Motor neuron (in vitro differentiated cells): ENCODE measurements around the gene SLC7A6OS. TPM values are rescaled to one million over a fixed set of nuclear protein-coding genes. Genes with fewer than 3 reads are reported as not detected.
"Not testable (repeated sequence)": the region's sequence is repeated elsewhere in the genome, so short reads cannot be mapped to it uniquely, and the experiment has no call there.

Experiments used
- ATAC-seq, 8 experiments: fragments of 200-7000 bp; cut with Tn5 transposase; replicated peaks in 6 of 8; 2 replicates each; pipeline ENCODE4 v1.8.0; 2021; ENCODE audit warnings: mild to moderate bottlenecking in 8 of 8, moderate library complexity in 8 of 8
- H3K27ac ChIP-seq, 2 donors: fragments of 250-450 bp; sonication (Bioruptor Pico); 2 replicates each; pipeline ENCODE4 v1.9.0; 2021; ENCODE audit warnings: antibody characterized with exemption in 2 of 2, mild to moderate bottlenecking in 2 of 2, moderate library complexity in 1 of 2
- H3K4me1 ChIP-seq, 2 donors: fragments of 250-450 bp; sonication (Bioruptor Pico); replicated peaks in 1 of 2; 2 replicates each; pipeline ENCODE4 v1.6.1; 2021; ENCODE audit warnings: antibody characterized with exemption in 2 of 2, mild to moderate bottlenecking in 2 of 2, moderate library complexity in 1 of 2
- H3K4me3 ChIP-seq, 5 donors: fragments of 250-450 bp; sonication (Bioruptor Pico); 2 replicates each; pipeline ENCODE4 v1.9.0; 2021; ENCODE audit warnings: antibody characterized with exemption in 5 of 5, mild to moderate bottlenecking in 5 of 5, moderate library complexity in 4 of 5
- WGBS, 10 experiments: fragments of 450-650 bp; shearing (Covaris generic); methylation state at CpG; one replicate each; pipeline ENCODE4 v1.0.0; 2022; 5-methylcytosine and 5-hydroxymethylcytosine counted together
- in situ Hi-C, 9 experiments: fragments of 400-800 bp; cut with MboI; loops; one replicate each; pipeline ENCODE4 v1.15.0; 2021; ENCODE audit warnings: low sequenced_read_pairs in 9 of 9, low pct_unique_long_range_greater_than_20kb in 2 of 9; ENCODE audit not compliant: unreplicated experiment in 9 of 9
- total RNA-seq, 8 experiments: library from RNA; unstranded; fragments of 300-600 nt; gene quantifications; 2 replicates each; pipeline versions ENCODE4 v1.2.3 to v1.2.4, GENCODE V29; 2022

The SLC7A6OS gene
- total RNA-seq, 8 experiments from 2014 or later, result 12.7 to 29.4 (median 17.9) TPM

DNA sequence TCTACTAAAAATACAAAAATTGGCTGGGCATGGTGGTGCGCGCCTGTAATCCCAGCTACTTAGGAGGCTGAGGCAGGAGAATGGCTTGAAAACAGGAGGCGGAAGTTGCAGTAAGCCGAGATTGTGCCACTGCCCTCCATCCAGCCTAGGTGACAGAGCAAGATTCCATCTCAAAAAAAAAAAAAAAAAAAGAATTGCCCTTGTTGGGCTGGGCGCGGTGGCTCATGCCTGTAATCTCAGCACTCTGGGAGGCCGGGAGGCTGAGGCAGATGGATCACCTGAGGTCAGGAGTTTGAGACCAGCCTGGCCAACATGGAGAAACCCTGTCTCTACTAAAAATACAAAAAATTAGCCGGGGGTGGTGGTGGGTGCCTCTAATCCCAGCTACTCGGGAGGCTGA, 21.9 kb downstream of the SLC7A6OS start:
- ATAC-seq, H3K4me3 ChIP-seq, H3K4me1 ChIP-seq, in situ Hi-C loops, H3K27ac ChIP-seq: not testable (repeated sequence)
- WGBS, 10 experiments, result 0 to 100% (median 85%) methylated on average over 1 to 8 of the region's 9 CpGs; no CpG with 5 or more reads in 4 of the 10 experiments

GRCh38 chr16:68288252-68288650, 22.5 kb downstream of the SLC7A6OS start:
- Histone ChIP-seq H3K4me3 (no peak overlapping the region), H3K4me1 (no peaks in the 10 kb centered on the region), H3K27ac (no peak overlapping the region)
- ATAC-seq, result no peak
- in situ Hi-C loops, result no loop called here
- 71 to 100% (median 100%) methylated on average over 1 of the region's 1 CpG; no CpG with 5 or more reads in 7 of the 10 experiments for WGBS, 10 experiments

- WGBS, 10 experiments, result 88 to 95% (median 94%) methylated on average over 3 to 8 of the region's 11 CpGs; no CpG with 5 or more reads in 6 of the 10 experiments
- peak in 3 of 8 experiments; percentile 39 to 92 (median 91) for ATAC-seq
- Histone ChIP-seq H3K27ac (no peak overlapping the region), H3K4me1 (no peaks in the 10 kb centered on the region), H3K4me3 (no peak overlapping the region)
- in situ Hi-C loops, result no loop called here
These were observed 23.2 kb downstream of the SLC7A6OS start for GRCh38 chr16:68287276-68288251.

GRCh38 chr16:68286153-68287074, 24.3 kb downstream of the SLC7A6OS start:
- ATAC-seq, result no peak
- in situ Hi-C loops, result no loop called here

DNA sequence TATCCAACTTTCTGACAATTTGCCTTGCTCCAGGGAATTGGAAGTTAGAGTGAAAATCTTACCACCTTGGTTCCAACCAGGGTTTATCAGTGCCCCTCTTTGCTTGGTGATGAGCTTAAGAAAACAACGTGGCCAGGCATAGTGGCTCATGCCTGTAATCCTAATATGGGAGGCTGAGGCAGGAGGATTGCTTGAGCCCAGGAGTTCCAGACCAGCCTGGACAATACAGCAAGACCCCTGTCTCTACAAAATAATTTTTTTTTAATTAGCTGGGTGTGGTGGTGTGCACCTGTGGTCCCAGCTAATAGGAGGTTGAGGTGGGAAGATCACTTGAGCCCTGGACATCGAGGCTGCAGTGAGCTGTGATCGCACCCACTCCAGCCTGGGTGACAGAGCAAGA, 25.1 kb downstream of the SLC7A6OS start:
- WGBS, 10 experiments, result 80 to 100% (median 100%) methylated on average over 1 to 3 of the region's 3 CpGs; no CpG with 5 or more reads in 2 of the 10 experiments
- no peak for ATAC-seq
- H3K4me1 ChIP-seq, result no peaks in the 10 kb centered on the region
- no peak overlapping the region for H3K4me3 ChIP-seq
- in situ Hi-C loops, result no loop called here
- H3K27ac ChIP-seq, result no peak overlapping the region

More at GRCh38 chr16:68286153-68287074, 24.3 kb downstream of the SLC7A6OS start:
- Histone ChIP-seq H3K27ac (no peak overlapping the region), H3K4me3 (no peak overlapping the region), H3K4me1 (no peaks in the 10 kb centered on the region)
- 80 to 100% (median 93%) methylated on average over 1 to 8 of the region's 12 CpGs; no CpG with 5 or more reads in 2 of the 10 experiments for WGBS, 10 experiments

- in situ Hi-C loops, result no loop called here
- H3K27ac ChIP-seq, result no peak overlapping the region
- ATAC-seq, result no peak
- H3K4me3 ChIP-seq, result no peak overlapping the region
- WGBS, 10 experiments, result 57 to 100% (median 83%) methylated on average over 1 to 5 of the region's 5 CpGs
- no peaks in the 10 kb centered on the region for H3K4me1 ChIP-seq
These were observed 25.9 kb downstream of the SLC7A6OS start for GRCh38 chr16:68284847-68285246.

DNA sequence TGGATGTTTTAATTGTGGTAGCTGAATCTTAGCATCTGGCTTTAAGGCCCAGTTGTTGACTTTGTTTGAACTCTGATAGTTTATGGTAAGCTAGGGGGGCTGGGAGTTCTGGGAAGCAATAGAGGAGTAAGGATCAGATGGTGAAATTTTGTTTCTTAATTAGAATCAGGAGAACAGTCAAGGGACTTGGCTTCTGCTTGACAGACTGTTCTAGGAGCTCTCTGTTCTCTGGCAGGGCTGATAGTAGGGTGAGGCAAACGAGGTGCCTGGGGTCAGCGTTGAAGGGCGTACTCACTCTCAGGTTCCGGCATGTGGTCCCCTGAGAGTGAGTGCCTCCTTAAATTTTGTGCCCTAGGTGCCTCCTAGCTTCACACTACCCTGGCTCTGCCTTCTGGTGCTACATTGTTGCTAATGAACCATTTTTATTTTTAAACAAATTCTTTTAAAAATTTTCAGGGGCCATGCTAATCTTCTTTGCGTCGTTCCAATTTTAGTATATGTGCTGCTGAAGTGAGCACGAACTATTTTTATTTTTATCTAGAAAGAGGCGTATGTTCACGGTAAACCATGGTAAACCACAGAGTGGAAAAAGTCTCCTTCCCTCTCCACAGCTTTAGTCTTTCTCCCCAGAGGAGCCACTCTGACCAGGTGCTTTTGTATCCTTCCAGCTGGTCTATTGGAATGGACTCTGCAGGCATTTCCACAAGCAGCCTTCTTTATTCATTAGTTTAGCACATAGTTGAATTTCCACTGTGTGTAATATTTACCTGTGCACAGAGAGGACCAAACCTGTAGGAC, 26.7 kb downstream of the SLC7A6OS start:
- WGBS, 10 experiments, result 20 to 95% (median 88%) methylated on average over 2 to 9 of the region's 9 CpGs
- in situ Hi-C loops, result no loop called here
- peak in 3 of 8 experiments; percentile 7 to 43 (median 30) for ATAC-seq
- Histone ChIP-seq H3K4me3 (no peak overlapping the region), H3K4me1 (no peaks in the 10 kb centered on the region), H3K27ac (no peak overlapping the region)

GRCh38 chr16:68283346-68283745, 27.4 kb downstream of the SLC7A6OS start:
- no peaks in the 10 kb centered on the region for H3K4me1 ChIP-seq
- H3K4me3 ChIP-seq, result no peak overlapping the region
- 50 to 100% (median 80%) methylated on average over 1 to 5 of the region's 5 CpGs; no CpG with 5 or more reads in 3 of the 10 experiments for WGBS, 10 experiments
- H3K27ac ChIP-seq, result no peak overlapping the region
- in situ Hi-C loops, result no loop called here
- ATAC-seq, result no peak

DNA sequence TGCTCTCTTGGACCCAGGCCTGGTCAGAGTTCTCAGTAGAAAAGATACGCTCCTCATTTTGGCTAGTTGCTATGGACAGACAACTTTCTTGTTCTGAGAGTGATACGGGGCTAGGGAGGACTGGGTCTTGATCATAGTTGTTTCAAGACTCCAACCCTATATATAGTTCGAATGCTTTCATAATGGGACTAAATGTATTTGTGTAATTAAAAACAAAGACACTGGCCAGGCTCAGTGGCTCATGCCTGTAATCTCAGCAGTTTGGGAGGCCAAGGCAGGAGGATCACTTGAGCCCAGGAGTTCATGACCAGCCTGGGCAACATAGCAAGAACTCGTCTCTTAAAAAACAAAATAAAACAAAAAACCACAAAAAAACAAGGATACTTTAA, 28.7 kb downstream of the SLC7A6OS start:
- WGBS, 10 experiments, result 70 to 100% (median 95%) methylated on average over 2 to 4 of the region's 4 CpGs; no CpG with 5 or more reads in 1 of the 10 experiments
- in situ Hi-C loops, result no loop called here
- H3K27ac ChIP-seq, result no peak overlapping the region
- H3K4me3 ChIP-seq, result no peak overlapping the region
- H3K4me1 ChIP-seq, result no peaks in the 10 kb centered on the region
- ATAC-seq, result no peak

- peak in 1 of 8 experiments; percentile 56 for ATAC-seq
- Histone ChIP-seq H3K4me1 (no peaks in the 10 kb centered on the region), H3K27ac (no peak overlapping the region), H3K4me3 (no peak overlapping the region)
- 14 to 100% (median 86%) methylated on average over 1 to 3 of the region's 4 CpGs; no CpG with 5 or more reads in 5 of the 10 experiments for WGBS, 10 experiments
- in situ Hi-C loops, result no loop called here
These were observed 29.2 kb downstream of the SLC7A6OS start for GRCh38 chr16:68281368-68282063.

- ATAC-seq, result no peak
- no peaks in the 10 kb centered on the region for H3K4me1 ChIP-seq
- no peak overlapping the region for H3K27ac ChIP-seq
- 81 to 100% (median 94%) methylated on average over 1 to 12 of the region's 13 CpGs for WGBS, 10 experiments
- in situ Hi-C loops, result no loop called here
- no peak overlapping the region for H3K4me3 ChIP-seq
These were observed 30.8 kb downstream of the SLC7A6OS start for GRCh38 chr16:68279726-68280558.
